HL-60 (cell line): ENCODE data around the gene TCEAL6.

ENCODE experiments used
- CTCF ChIP-seq: IDR thresholded peaks from one replicate; pipeline ENCODE4 v1.5.1; 2011; ENCODE audit warnings: low read length, control low read depth, inconsistent platforms; ENCODE audit not compliant: insufficient read depth
- GABPA ChIP-seq: IDR thresholded peaks from 2 replicates; pipeline ENCODE4 v1.6.1; 2012; ENCODE audit warnings: low read depth
- POLR2AphosphoS5 ChIP-seq: IDR thresholded peaks from 2 replicates; pipeline ENCODE4 v1.6.1; 2012; ENCODE audit warnings: low read depth
- REST ChIP-seq: IDR thresholded peaks from 2 replicates; pipeline ENCODE4 v1.6.1; 2012; ENCODE audit warnings: low read depth; ENCODE audit not compliant: insufficient replicate concordance

GRCh38 chrX:102129473-102129872 lies 12.8 kb downstream of the TCEAL6 start:
- no peak for TF ChIP-seq CTCF
- no peak for TF ChIP-seq POLR2AphosphoS5
- no peak for TF ChIP-seq GABPA
- TF ChIP-seq REST, result no peak
